A673 (cell line): ENCODE measurements around the gene EDN1. TPM values are rescaled to one million over a fixed set of nuclear protein-coding genes. Genes with fewer than 3 reads are reported as not detected.

ENCODE experiments used
- BruUV-seq: library from RNA; stranded (reverse); fragments of 400-500 nt; replicated peaks from 2 replicates; lab custom pipeline; 2021; lab: Mats Ljungman, UMichigan
- CTCF ChIA-PET: fragments of 300-600 bp; sonication (Branson Sonifier 250); formaldehyde crosslinking; loops from one replicate; lab custom pipeline; 2022; ENCODE audit warnings: antibody characterized with exemption; lab: Charles Lee
- POLR2A ChIA-PET: fragments of 300-600 bp; sonication (Branson Sonifier 250); formaldehyde crosslinking; loops from one replicate; lab custom pipeline; 2022; ENCODE audit warnings: antibody characterized with exemption; ENCODE audit not compliant: low non-redundant PET; lab: Charles Lee
- DNase-seq: peaks from one replicate; pipeline ENCODE4 v3.0.0-alpha.2; 2015; ENCODE audit warnings: low spot score
- H3K27ac ChIP-seq: fragments of 200-600 bp; sonication (generic); 2 replicates; pipeline ENCODE4 v1.5.1; 2016; ENCODE audit warnings: mixed run types, low read depth, mild to moderate bottlenecking, mixed read lengths, antibody characterized with exemption, low read length; ENCODE audit not compliant: poor library complexity, severe bottlenecking
- H3K27me3 ChIP-seq: fragments of 200-600 bp; sonication (generic); replicated peaks from 2 replicates; pipeline ENCODE4 v1.6.1; 2017; ENCODE audit warnings: mixed run types, low read depth, mild to moderate bottlenecking, mixed read lengths, antibody characterized with exemption, low read length; ENCODE audit not compliant: insufficient read depth, poor library complexity
- H3K36me3 ChIP-seq: fragments of 200-600 bp; sonication (generic); 2 replicates; pipeline ENCODE4 v1.6.1; 2016; ENCODE audit warnings: mixed run types, mild to moderate bottlenecking, mixed read lengths, antibody characterized with exemption, low read length; ENCODE audit not compliant: insufficient read depth, poor library complexity, severe bottlenecking
- H3K4me1 ChIP-seq: fragments of 200-600 bp; sonication (generic); 2 replicates; pipeline ENCODE4 v1.6.1; 2017; ENCODE audit warnings: mixed run types, mild to moderate bottlenecking, mixed read lengths, antibody characterized with exemption, low read length; ENCODE audit not compliant: insufficient read depth, poor library complexity, severe bottlenecking
- H3K4me3 ChIP-seq: fragments of 200-600 bp; sonication (generic); 2 replicates; pipeline ENCODE4 v1.5.1; 2016; ENCODE audit warnings: low read depth, mixed run types, mild to moderate bottlenecking, mixed read lengths, low read length; ENCODE audit not compliant: poor library complexity, severe bottlenecking
- H3K9me3 ChIP-seq: fragments of 200-600 bp; sonication (generic); 2 replicates; pipeline ENCODE4 v1.6.1; 2016; ENCODE audit warnings: mixed run types, low read depth, mild to moderate bottlenecking, mixed read lengths, antibody characterized with exemption, low read length; ENCODE audit not compliant: poor library complexity, severe bottlenecking
- CTCF ChIP-seq: fragments of 300-800, 200-600 bp; sonication (generic); conservative IDR thresholded peaks from 2 replicates; pipeline ENCODE4 v1.5.1; 2017; ENCODE audit warnings: low read depth, mild to moderate bottlenecking, antibody characterized with exemption, low read length, moderate library complexity, mixed read lengths
- EZH2 ChIP-seq: fragments of 200-600 bp; sonication (generic); IDR thresholded peaks from 2 replicates; pipeline ENCODE4 v1.6.1; 2017; ENCODE audit warnings: borderline replicate concordance, low read depth, mild to moderate bottlenecking, mixed read lengths, antibody characterized with exemption, low read length; ENCODE audit not compliant: poor library complexity, severe bottlenecking
- intact Hi-C: fragments of 100-400 bp; cut with micrococcal nuclease; formaldehyde crosslinking; loops from one replicate; pipeline ENCODE4 v1.10.0; 2022; ENCODE audit not compliant: unreplicated experiment
- total RNA-seq: library from RNA; stranded (reverse); gene quantifications from 2 replicates; pipeline ENCODE4 v1.2.3, GENCODE V29; 2021

EDN1 gene
- total RNA-seq, 1 experiment from 2014 or later = not detected

DNA sequence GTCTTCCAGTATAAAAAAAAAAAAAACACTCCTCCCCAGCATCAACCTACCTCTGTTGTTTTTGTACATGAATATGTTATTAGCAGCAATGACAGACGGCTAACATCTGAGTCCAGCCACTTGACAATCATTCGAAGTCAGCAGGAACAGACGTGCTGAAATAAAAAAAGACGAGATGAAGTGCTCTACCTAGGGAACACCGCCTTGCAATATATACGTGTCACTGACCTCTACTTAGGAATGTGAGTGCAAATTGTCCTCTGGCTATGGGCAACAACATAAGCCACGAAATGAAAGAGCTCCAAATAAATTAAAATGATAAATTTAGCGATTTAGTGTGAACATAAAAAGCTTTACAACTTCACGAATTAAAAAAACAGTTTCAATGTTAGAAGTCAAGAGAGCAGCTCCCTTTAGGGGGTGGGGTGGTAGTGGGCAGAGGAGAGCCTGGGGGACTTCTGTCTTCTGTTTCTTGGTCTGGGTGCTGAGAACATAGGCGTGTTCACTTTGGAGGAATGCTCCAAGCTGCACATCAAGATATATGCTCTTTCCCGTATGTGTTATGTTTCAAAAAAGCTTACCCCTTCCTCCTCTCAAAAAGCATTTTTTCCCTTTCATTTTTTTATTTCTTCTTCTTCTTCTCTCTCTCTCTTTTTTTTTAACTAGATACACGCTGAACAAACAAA lies 23.3 kb downstream of the EDN1 start:
- Histone ChIP-seq H3K4me1 (no peaks in the 10 kb centered on the region), H3K4me3 (no peak overlapping the region), H3K27me3 (no peaks in the 10 kb centered on the region), H3K36me3 (no peaks in the 10 kb centered on the region), H3K9me3 (no peaks in the 10 kb centered on the region), H3K27ac (no peak overlapping the region)
- CTCF ChIA-PET = no interaction called here
- intact Hi-C loops = no loop called here
- no peak for DNase-seq
- POLR2A ChIA-PET = interaction anchor here (0.5 to 0.7 kb wide), 2 partner anchors 295 to 737 kb away, joined by 4 to 7 read pairs; no protein-coding TSS in a partner anchor
- TF ChIP-seq CTCF (no peak), EZH2 (no peak)
- BruUV-seq = no TSS peak

DNA sequence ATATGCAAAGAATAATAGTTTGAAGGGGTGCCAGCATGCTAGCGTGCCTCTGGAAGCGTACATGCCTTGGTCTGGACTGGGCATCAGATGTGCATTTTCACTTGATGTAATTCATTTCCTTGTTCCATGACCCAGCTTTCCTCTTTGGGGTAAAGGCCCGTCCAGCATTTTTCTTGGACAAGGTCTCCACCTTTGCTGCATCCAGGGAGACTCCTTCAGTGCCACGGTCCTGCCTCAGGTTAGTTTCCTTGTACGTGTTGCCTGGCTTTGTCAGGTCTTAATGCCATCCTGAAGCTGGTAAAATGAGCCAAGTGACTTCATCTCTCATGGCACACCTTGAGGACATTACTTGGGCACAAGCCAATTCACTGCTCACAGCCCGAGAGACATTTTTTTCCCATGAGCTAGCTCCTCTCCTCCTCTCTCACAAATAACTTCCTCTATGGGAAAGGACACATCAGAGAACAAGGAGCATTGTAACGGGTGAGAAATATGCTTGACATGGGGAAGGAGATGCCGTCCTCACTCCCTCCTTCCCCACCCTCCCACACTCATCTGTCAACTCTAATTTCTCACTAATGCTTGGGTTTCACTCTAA lies 23.9 kb downstream of the EDN1 start:
- Histone ChIP-seq H3K36me3 (no peaks in the 10 kb centered on the region), H3K27ac (no peak overlapping the region), H3K27me3 (no peaks in the 10 kb centered on the region), H3K4me3 (no peak overlapping the region), H3K9me3 (no peaks in the 10 kb centered on the region), H3K4me1 (no peaks in the 10 kb centered on the region)
- no peak for DNase-seq
- ChIA-PET POLR2A (interaction anchor here (0.5 kb wide), 1 partner anchor 294 kb away, joined by 4 read pairs; no protein-coding TSS in a partner anchor), CTCF (no interaction called here)
- no TSS peak for BruUV-seq
- intact Hi-C loops = no loop called here
- TF ChIP-seq CTCF (no peak), EZH2 (no peak)

- H3K9me3 ChIP-seq = no peaks in the 10 kb centered on the region
- no peaks in the 10 kb centered on the region for H3K27me3 ChIP-seq
- H3K27ac ChIP-seq = no peak overlapping the region
- H3K4me1 ChIP-seq = no peaks in the 10 kb centered on the region
- POLR2A ChIA-PET = no interaction called here
- CTCF ChIA-PET = interaction anchor here (1.1 kb wide), 1 partner anchor 25 kb away, joined by 3 read pairs; no protein-coding TSS in a partner anchor
- H3K4me3 ChIP-seq = no peak overlapping the region
- no peaks in the 10 kb centered on the region for H3K36me3 ChIP-seq
- BruUV-seq = no TSS peak
- intact Hi-C loops = no loop called here
- DNase-seq = no peak
- TF ChIP-seq EZH2 (no peak), CTCF (no peak)
These were observed 24.6 kb downstream of the EDN1 start for GRCh38 chr6:12314751-12315150.
